Measurements from ENCODE around the gene MINDY1. TPM values are rescaled to one million over a fixed set of nuclear protein-coding genes. Genes with fewer than 3 reads are reported as not detected.
A peak's percentile ranks its signal among the peaks of the same experiment; 100 is the strongest.

The MINDY1 gene
- total and polyA plus RNA-seq, 2 donors (not counting 1 experiment from before 2014, with no cell fraction given): 7.6 to 16.1 TPM

DNA sequence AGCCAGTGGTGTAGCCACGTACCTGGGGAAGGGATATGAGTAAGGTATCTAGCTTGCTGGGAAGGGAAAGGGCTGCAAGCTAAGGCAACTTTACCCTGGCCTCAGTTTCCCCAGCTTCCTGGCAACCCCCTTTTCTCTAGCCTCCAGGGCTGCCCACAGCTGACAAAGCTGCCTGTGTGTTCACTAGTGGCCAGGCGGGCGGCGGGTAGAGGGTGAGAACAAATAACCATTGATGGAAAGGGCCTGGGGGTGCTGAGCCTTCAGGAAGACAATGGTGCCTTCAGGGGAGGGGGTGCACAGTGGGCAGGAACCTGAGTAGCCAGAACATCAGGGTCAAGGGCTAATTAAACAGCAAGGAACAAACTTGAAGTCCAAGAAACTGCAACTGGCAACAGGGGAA lies 38.2 kb downstream of the MINDY1 start:
- Mint-ChIP-seq H3K4me3 (no peak overlapping the region), H3K27ac (peak overlapping the region; percentile 18), H3K27me3 (no peaks in the 10 kb centered on the region), H3K4me1 (peaks cover 32% of the 10 kb centered on the region), H3K9me3 (ENCODE audit: insufficient read depth) (no peaks in the 10 kb centered on the region)
- no peak overlapping the region for H2AFZ ChIP-seq (ENCODE audit: insufficient read depth, low read depth, low read length, poor library complexity, severe bottlenecking)
- no peak overlapping the region for H3K4me2 ChIP-seq (replicated peaks; ENCODE audit: low read depth, low read length, poor library complexity, severe bottlenecking)
- no peaks in the 10 kb centered on the region for H3K27me3 ChIP-seq (replicated peaks in 1 of 4; ENCODE audit: control extremely low read depth in 1 of 4, control insufficient read depth in 3 of 4, insufficient read depth in 4 of 4, low read length in 3 of 4)
- ATAC-seq (ENCODE audit: low read depth) (no peak), DNase-seq (no peak)
- no peak for TF ChIP-seq EZH2 (IDR thresholded peaks at IDR 0.05; ENCODE audit: borderline replicate concordance, insufficient read depth, low read depth, low read length, poor library complexity, severe bottlenecking)
- TF ChIP-seq, protein P1, sequence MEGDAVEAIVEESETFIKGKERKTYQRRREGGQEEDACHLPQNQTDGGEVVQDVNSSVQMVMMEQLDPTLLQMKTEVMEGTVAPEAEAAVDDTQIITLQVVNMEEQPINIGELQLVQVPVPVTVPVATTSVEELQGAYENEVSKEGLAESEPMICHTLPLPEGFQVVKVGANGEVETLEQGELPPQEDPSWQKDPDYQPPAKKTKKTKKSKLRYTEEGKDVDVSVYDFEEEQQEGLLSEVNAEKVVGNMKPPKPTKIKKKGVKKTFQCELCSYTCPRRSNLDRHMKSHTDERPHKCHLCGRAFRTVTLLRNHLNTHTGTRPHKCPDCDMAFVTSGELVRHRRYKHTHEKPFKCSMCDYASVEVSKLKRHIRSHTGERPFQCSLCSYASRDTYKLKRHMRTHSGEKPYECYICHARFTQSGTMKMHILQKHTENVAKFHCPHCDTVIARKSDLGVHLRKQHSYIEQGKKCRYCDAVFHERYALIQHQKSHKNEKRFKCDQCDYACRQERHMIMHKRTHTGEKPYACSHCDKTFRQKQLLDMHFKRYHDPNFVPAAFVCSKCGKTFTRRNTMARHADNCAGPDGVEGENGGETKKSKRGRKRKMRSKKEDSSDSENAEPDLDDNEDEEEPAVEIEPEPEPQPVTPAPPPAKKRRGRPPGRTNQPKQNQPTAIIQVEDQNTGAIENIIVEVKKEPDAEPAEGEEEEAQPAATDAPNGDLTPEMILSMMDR (IDR thresholded peaks at IDR 0.05): no peak
- H4K20me1 ChIP-seq (ENCODE audit: control insufficient read depth, insufficient read depth, low read length, poor library complexity, severe bottlenecking): peaks cover 56% of the 10 kb centered on the region
- peaks cover 2 to 51% of the 10 kb centered on the region in 2 experiments for H3K36me3 ChIP-seq (replicated peaks in 1 of 2; ENCODE audit: control extremely low read depth in 1 of 2, control insufficient read depth in 1 of 2, extremely low read depth in 1 of 2, insufficient read depth in 2 of 2, low read length in 1 of 2)
- intact Hi-C loops (cut with micrococcal nuclease): no loop called here
- WGBS (ENCODE audit: insufficient coverage): 100% methylated on average over 3 of the region's 4 CpGs
- H3K9ac ChIP-seq (ENCODE audit: low read length): no peak overlapping the region
- H3K27ac ChIP-seq (ENCODE audit: low read length in 2 of 2): no peak overlapping the region
- H3K79me2 ChIP-seq (ENCODE audit: control insufficient read depth, insufficient read depth, low read length): peaks cover 47% of the 10 kb centered on the region
- ChIA-PET POLR2A (no interaction called here), CTCF (interaction anchor here (4.1 kb wide), 1 partner anchor 12 kb away, joined by 14 read pairs; no protein-coding TSS in a partner anchor)
- peaks cover 21 to 26% of the 10 kb centered on the region in 2 donors for H3K4me1 ChIP-seq (ENCODE audit: control insufficient read depth in 2 of 2, insufficient read depth in 2 of 2, low read length in 2 of 2)
- H3K9me3 ChIP-seq (ENCODE audit: control extremely low read depth in 1 of 3, control insufficient read depth in 2 of 3, insufficient read depth in 1 of 3, low read length in 2 of 3): no peaks in the 10 kb centered on the region
- no peak overlapping the region for H3K4me3 ChIP-seq (ENCODE audit: control extremely low read depth in 1 of 5, extremely low read depth in 1 of 5, insufficient read depth in 1 of 5, low read depth in 2 of 5, low read length in 4 of 5)

- Histone ChIP-seq H3K79me2 (ENCODE audit: control insufficient read depth, insufficient read depth, low read length) (peaks cover 42% of the 10 kb centered on the region), H3K36me3 (replicated peaks in 1 of 2; ENCODE audit: control extremely low read depth in 1 of 2, control insufficient read depth in 1 of 2, extremely low read depth in 1 of 2, insufficient read depth in 2 of 2, low read length in 1 of 2) (peaks cover 2 to 56% of the 10 kb centered on the region in 2 experiments), H4K20me1 (ENCODE audit: control insufficient read depth, insufficient read depth, low read length, poor library complexity, severe bottlenecking) (peaks cover 54% of the 10 kb centered on the region), H3K4me2 (replicated peaks; ENCODE audit: low read depth, low read length, poor library complexity, severe bottlenecking) (no peak overlapping the region), H2AFZ (ENCODE audit: insufficient read depth, low read depth, low read length, poor library complexity, severe bottlenecking) (no peak overlapping the region), H3K27me3 (replicated peaks in 1 of 4; ENCODE audit: control extremely low read depth in 1 of 4, control insufficient read depth in 3 of 4, insufficient read depth in 4 of 4, low read length in 3 of 4) (no peaks in the 10 kb centered on the region), H3K9ac (ENCODE audit: low read length) (no peak overlapping the region), H3K9me3 (ENCODE audit: control extremely low read depth in 1 of 3, control insufficient read depth in 2 of 3, insufficient read depth in 1 of 3, low read length in 2 of 3) (no peaks in the 10 kb centered on the region), H3K27ac (ENCODE audit: low read length in 2 of 2) (no peak overlapping the region), H3K4me3 (ENCODE audit: control extremely low read depth in 1 of 5, extremely low read depth in 1 of 5, insufficient read depth in 1 of 5, low read depth in 2 of 5, low read length in 4 of 5) (no peak overlapping the region), H3K4me1 (ENCODE audit: control insufficient read depth in 2 of 2, insufficient read depth in 2 of 2, low read length in 2 of 2) (peaks cover 15 to 20% of the 10 kb centered on the region in 2 donors)
- no peak overlapping the region for H3K27ac Mint-ChIP-seq
- peaks cover 26% of the 10 kb centered on the region for H3K4me1 Mint-ChIP-seq
- WGBS (ENCODE audit: insufficient coverage): 97% methylated on average over 13 of the region's 13 CpGs
- intact Hi-C loops (cut with micrococcal nuclease): no loop called here
- H3K27me3 Mint-ChIP-seq: no peaks in the 10 kb centered on the region
- CTCF ChIA-PET: interaction anchor here (4.1 kb wide), 1 partner anchor 13 kb away, joined by 14 read pairs; no protein-coding TSS in a partner anchor
- TF ChIP-seq EZH2 (IDR thresholded peaks at IDR 0.05; ENCODE audit: borderline replicate concordance, insufficient read depth, low read depth, low read length, poor library complexity, severe bottlenecking): no peak
- TF ChIP-seq, protein P1 (IDR thresholded peaks at IDR 0.05): no peak
- POLR2A ChIA-PET: no interaction called here
- DNase-seq (no peak), ATAC-seq (ENCODE audit: low read depth) (no peak)
- no peak overlapping the region for H3K4me3 Mint-ChIP-seq
- H3K9me3 Mint-ChIP-seq (ENCODE audit: insufficient read depth): no peaks in the 10 kb centered on the region
Measured at GRCh38 chr1:150967936-150968335, 38.8 kb downstream of the MINDY1 start.

Measured in B cell (primary cell).